ENCODE results near the gene SNIP1.
"Not testable (repeated sequence)": the region's sequence is repeated elsewhere in the genome, so short reads cannot be mapped to it uniquely, and the experiment has no call there.

The SNIP1 gene

DNA sequence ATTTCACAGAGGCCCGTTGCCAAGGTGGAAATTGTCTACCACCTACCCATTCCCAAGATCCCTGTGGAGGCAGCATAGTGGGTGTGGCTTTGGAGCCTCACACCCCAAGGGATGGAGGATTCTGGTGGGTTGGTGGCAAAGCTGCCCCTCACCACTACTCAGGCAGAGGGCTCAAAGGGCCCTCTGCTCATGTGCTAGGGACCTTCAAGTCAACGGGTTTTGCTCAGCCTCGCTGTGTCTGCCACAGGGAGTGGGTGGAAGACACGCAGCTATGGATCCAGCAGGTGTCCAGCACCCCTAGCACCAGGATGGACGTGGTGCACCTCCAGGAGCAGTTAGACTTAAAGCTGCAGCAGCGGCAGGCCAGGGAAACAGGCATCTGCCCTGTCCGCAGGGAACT, 5.0 kb upstream of the SNIP1 start:
- no peak for DNase-seq (ENCODE audit: low read depth, low spot score)

- no peak for DNase-seq (ENCODE audit: low read depth, low spot score)
Measured at GRCh38 chr1:37558411-37558810, 4.3 kb upstream of the SNIP1 start.

DNA sequence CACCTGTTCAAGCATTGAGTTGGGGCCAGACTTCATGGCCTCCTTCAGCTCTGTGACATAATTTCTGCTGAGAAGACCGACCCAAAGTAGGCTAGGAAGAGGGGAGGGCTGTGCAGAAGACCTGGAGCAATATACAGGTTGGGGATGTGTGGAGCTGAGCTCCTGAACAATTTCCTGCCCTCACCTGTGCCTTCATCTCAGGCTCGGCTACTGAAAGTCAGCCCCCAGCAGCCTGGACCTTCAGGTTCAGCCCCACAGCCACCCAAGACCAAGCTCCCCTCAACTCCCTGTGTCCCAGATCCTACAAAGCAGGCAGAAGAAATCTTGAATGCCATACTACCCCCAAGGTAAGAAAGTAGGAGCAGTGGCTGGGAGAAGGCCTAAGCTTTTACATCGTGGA, 3.3 kb upstream of the SNIP1 start:
- DNase-seq (ENCODE audit: low read depth, low spot score) = no peak

GRCh38 chr1:37556712-37557196, 2.7 kb upstream of the SNIP1 start, which contains the start of gene DNALI1:
TSS of gene DNALI1 (plus strand) at chr1:37556940. CDS start at chr1:37556995, 55 bp downstream.
- DNase-seq (ENCODE audit: low read depth, low spot score) = no peak

- DNase-seq (ENCODE audit: low read depth, low spot score) = no peak
Measured at GRCh38 chr1:37553598-37553926, 531 bp downstream of the SNIP1 start.

- no peak for DNase-seq (ENCODE audit: low read depth, low spot score)
Measured at GRCh38 chr1:37549341-37549740, 4.8 kb downstream of the SNIP1 start.

DNA sequence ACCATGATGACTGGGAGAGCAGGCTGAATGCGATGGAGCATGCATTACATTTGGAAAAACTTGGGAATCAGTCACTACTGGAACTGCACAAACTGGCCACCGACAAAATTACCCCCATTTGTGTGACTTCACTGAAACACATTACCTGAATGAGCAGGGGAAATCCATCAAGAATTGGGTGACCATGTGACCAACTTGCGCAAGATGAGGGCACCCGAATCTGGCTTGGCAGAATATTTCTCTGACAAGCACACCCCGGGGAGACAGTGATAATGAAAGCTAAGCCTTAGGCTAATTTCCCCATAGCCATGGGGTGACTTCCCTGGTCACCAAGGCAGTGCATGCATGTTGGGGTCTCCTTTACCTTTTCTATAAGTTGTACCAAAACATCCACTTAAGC, 9.1 kb downstream of the SNIP1 start:
- no peak for DNase-seq (ENCODE audit: low read depth, low spot score)

GRCh38 chr1:37544530-37544929, 9.6 kb downstream of the SNIP1 start:
- no peak for DNase-seq (ENCODE audit: low read depth, low spot score)

DNA sequence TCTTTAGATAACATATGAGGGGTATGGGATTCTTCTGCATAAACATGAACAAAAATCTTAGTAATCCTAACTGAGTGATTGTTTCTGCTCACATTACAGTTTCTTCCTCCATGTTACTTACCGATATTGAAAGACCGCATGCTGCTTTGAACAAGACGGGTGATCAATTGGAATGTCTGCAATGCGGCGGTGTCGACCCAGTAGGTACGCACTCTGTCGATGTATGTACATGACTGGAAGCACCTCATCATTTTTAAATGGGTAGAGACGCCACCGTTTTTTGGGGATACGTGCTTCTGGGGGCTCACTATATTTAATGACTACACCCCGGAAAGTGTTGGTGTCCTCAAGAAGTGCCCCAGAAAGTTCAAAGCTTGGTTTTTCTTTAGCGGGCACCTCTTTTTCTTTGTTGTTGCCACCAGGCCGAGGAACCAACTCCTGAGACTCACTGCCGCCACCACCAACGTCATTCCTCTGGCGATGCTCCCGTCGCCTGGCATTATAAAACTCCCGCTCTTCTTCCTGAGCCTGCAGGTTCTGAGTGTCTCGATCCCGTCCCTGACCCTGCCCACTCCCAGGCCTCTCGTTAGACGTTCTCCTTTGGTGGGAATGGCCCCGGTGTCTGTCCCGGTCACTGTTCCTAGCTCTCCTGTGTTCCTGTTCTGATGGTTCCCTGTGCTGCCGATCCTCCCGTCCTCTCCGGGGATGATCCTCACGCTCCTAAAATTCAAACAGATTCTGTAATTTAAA, 13.9 kb downstream of the SNIP1 start:
- DNase-seq (ENCODE audit: low read depth, low spot score) = no peak

DNA sequence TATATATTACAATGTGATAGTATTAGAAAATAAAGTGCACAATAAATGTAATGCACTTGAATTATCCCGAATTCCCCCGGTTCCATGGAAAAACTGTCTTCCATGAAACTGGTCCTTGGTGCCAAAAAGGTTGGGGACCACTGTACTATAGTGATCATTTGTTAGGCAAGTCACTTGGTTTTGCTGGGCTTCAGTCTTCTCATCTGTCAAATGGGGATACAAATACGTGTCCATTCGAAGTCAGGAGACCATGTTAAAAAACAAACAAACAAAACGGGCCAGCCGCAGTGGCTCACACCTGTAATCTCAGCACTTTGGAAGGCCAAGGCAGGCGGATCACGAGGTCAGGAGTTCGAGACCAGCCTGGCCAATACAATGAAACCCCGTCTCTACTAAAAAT, 14.9 kb downstream of the SNIP1 start:
- DNase-seq (ENCODE audit: low read depth, low spot score) = not testable (repeated sequence)

- DNase-seq (ENCODE audit: low read depth, low spot score) = no peak
Measured at GRCh38 chr1:37537378-37537777, 16.7 kb downstream of the SNIP1 start.

DNA sequence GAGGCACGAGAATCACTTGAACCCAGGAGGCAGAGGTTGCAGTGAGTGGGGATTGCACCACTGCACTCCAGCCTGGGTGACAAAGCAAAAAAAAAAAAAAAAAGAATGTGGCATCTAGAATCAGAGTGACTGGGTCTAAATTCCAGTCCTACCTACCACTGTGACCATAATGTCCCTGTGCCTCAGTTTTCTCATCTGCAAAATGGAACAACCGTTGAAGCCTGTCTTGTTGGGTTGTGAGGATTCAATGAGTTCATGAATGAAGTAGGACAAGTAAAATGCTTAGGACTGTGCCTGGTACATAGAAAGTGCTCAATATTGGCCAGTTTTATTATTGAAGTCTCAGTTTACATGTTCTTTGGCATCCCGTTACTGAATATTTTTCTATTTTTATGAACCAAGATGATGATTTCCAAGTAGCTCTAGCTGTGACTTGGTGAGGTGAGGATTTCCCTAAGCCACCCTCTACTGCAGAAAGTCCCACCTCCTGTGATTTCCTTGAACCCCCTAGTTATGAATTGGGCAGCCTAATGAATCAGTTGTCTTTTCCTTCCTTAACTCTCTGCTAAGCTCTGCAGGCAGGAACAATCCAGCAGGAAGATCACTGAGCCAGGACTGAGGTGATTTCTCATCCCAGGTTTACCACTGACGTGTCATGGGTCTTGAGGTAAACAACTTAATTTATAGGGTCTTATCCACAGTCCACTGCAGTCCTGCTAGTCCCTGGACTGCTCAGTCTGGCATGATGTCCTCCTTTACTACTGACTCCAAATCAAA, 20.6 kb downstream of the SNIP1 start:
- no peak for DNase-seq (ENCODE audit: low read depth, low spot score)

DNA sequence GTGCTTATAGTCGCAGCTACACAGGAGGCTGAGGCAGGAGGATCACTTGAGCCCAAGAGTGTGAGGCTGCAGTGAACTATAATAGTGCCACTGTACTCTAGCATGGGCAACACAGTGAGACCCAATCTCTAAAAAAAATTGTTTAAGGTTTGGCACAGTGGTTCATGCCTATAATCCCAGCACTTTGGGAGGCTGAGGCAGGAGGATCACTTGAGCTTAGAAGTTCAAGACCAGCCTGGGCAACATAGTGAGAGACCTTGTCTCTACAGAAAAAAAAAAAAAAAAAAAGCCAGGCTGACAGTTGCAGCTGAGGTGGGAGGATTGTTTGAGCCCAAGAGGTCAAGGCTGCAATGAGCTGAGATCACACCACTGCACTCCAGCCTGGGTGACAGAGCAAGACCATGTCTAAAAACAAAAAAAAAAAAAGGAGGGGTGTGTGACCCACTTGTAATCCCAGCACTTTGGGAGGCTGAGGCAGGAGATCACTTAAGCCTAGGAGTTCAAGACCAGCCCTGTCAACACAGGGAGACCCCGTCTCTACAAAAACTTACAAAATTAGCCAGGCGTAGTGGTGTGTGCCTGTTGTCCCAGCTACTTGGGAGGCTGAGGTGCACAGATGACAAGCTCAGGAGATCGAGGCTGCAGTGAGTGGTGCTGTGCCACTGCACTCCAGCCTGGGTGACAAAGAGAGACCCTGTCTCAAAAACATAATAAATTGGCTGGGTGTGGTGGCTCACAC, 21.5 kb downstream of the SNIP1 start:
- DNase-seq (ENCODE audit: low read depth, low spot score) = not testable (repeated sequence)

- DNase-seq (ENCODE audit: low read depth, low spot score) = not testable (repeated sequence)
Measured at GRCh38 chr1:37529888-37530287, 24.2 kb downstream of the SNIP1 start.

DNA sequence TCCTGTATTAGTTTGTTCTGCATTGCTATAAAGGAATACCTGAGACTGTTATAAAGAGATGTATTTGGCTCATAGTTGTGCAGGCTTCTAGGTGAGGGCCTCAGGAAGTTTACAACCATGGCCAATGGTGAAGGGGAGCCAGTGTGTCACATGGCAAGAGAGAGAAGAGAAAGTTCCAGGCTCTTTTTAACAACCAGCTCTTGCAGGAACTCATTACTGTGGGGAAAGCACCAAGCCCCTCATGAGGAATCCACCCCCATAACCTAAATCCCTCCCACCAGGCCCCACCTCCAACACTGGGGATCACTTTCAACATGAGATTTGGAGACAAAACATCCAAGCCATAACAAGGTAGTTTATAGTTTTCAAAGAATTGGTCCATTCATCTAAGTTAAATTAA, 34.5 kb downstream of the SNIP1 start:
- no peak for DNase-seq (ENCODE audit: low read depth, low spot score)

DNA sequence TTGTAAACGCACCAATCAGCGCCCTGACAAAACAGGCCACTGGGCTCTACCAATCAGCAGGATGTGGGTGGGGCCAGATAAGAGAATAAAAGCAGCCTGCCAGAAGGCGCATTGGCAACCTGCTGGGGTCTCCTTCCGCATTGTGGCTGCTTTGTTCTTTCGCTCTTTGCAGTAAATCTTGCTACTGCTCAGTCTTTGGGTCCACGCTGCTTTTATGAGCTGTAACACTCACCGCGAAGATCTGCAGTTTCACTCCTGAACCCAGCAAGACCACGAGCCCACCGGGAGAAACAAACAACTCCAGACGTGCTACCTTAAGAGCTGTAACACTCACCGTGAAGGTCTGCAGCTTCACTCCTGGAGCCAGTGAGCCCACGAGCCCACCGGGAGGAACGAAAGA, 35.2 kb downstream of the SNIP1 start:
- peak; percentile 1 for DNase-seq (ENCODE audit: low read depth, low spot score)

GRCh38 chr1:37518241-37518640, 35.9 kb downstream of the SNIP1 start:
- not testable (repeated sequence) for DNase-seq (ENCODE audit: low read depth, low spot score)

DNA sequence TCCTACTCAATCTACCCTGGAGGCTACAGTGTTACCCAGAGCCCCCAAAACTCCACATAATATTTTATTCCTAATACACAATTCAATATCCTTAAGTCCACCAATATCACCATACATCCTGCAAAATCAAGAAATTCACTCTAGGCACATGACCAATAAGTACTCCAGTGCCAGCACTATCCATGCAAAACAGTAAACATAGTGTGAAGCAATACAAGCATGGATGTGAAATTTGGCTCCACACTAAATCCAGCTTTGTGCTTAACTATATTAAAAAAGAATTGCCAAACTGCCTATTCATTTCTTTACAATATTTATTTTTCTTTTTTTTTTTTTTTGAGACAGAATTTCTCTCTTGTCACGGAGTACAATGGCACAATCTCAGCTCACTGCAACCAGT, 36.5 kb downstream of the SNIP1 start:
- no peak for DNase-seq (ENCODE audit: low read depth, low spot score)

DNA sequence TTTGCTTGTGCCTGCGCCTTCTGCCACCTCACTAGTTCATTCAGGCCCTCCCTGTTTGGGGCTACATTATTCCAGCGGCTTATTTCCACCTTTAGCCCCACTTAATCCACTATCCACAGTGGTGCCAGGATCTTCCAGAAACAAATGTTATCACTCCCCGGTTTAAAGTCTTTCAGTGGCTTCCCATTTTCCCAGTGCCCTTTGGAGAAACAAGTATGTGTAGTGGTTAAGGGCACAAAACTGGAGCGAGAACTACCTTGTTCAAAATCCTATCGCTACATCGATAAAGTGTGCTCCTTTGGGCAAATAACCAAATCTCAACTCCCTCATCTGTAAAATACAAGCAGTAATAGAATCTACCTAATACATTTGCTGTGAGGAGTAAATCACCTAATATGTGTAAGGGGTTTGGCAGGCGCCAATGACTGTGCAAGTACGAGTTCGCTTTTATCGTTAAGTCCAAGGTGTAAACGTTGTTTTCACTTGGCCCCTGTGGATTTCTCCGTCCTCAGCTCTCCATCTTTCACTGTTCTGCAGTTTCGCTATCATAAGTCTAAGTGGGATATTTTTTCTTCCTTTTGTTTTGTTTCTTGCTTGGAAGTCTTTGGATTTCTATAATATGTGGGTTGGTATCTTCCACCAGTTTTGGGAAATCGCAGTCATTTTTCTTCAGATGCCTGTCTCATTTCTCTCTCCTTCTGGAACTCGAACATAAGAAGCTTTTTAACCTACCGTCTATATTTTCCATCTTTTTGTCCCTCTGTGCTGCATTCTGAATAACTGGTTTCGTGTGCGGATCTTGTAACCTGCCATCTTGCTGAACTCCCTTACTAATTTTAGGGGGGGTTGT, 38.7 kb downstream of the SNIP1 start:
- no peak for DNase-seq (ENCODE audit: low read depth, low spot score)

GRCh38 chr1:37514350-37515184, 39.5 kb downstream of the SNIP1 start, which contains the start of gene MEAF6:
TSS of gene MEAF6 (minus strand) at chr1:37514766. CDS start at chr1:37514746, 20 bp downstream.
- DNase-seq (ENCODE audit: low read depth, low spot score) = peak; percentile 65

Measured in activated CD4-positive, CD25-positive, alpha-beta regulatory T cell treated with anti-CD3 and anti-CD28 coated beads, Interleukin-2, amount 50 U/mL, for 16 hours (primary cell).